ENCODE data around the gene NTHL1.

The NTHL1 gene

GRCh38 chr16:2047330-2048115 is at the start of gene NTHL1, which contains the start of gene TSC2:
Gene NTHL1 (minus strand): TSS chr16:2047834. CDS start chr16:2047823, 11 bp downstream.
Gene TSC2 (plus strand): TSS chr16:2047985. CDS start chr16:2048616, 631 bp downstream.
- CTCF ChIA-PET: interaction anchor here (0.8 to 3.2 kb wide), 5 partner anchors 9 to 107 kb away, joined by 3 to 14 read pairs (median 3); no protein-coding TSS in a partner anchor
- H3K36me3 Mint-ChIP-seq: peaks cover 14% of the 10 kb centered on the region
- no peaks in the 10 kb centered on the region for H3K9me3 Mint-ChIP-seq
- peak; percentile 96 for DNase-seq
- no peaks in the 10 kb centered on the region for H3K27me3 Mint-ChIP-seq
- peaks cover 25% of the 10 kb centered on the region for H3K4me1 Mint-ChIP-seq
- H3K4me3 Mint-ChIP-seq: peak within 1 kb of the TSS; percentile 93
- peak within 1 kb of the TSS; percentile 82 for H3K27ac Mint-ChIP-seq

DNA sequence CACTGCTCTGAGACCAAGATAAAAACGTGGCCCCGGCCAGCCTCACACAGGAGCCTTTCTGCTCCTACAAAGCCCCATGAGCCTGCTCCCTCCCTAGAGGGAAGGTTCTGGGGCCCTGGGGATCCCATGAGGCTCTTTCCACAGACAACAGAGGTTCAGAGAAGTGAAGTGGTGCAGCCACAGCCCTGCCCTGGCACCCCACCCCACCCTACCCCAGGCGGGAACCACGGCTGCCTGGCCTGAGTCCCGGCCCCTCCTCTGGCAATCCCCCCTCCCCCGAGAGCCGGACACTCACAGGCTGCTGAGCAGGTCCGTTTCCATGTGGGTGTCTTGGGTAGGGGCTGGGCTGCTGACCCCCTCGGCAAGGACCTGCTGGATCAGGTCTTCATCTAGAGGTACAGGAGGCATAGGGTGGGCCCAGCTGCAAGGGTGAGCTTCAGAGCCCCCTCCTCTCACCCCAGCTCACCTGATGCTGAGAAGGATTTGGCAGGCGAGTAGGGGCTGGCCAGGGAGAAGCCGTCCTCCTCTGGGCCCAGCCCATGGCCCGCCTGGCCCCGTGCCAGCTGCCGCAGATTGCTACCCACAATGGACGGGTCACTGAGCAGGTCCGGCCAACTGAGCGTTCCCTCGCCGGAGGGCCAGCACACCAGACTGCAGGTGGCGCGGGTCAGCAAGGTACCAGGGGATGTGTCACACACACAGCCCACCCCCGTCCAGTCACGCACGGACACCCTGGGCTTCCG is 49.4 kb upstream of the NTHL1 start:
- Mint-ChIP-seq H3K4me1 (no peaks in the 10 kb centered on the region), H3K36me3 (peaks cover 7% of the 10 kb centered on the region), H3K27ac (no peak overlapping the region), H3K9me3 (no peaks in the 10 kb centered on the region), H3K4me3 (no peak overlapping the region), H3K27me3 (no peaks in the 10 kb centered on the region)
- DNase-seq: no peak
- CTCF ChIA-PET: no interaction called here

DNA sequence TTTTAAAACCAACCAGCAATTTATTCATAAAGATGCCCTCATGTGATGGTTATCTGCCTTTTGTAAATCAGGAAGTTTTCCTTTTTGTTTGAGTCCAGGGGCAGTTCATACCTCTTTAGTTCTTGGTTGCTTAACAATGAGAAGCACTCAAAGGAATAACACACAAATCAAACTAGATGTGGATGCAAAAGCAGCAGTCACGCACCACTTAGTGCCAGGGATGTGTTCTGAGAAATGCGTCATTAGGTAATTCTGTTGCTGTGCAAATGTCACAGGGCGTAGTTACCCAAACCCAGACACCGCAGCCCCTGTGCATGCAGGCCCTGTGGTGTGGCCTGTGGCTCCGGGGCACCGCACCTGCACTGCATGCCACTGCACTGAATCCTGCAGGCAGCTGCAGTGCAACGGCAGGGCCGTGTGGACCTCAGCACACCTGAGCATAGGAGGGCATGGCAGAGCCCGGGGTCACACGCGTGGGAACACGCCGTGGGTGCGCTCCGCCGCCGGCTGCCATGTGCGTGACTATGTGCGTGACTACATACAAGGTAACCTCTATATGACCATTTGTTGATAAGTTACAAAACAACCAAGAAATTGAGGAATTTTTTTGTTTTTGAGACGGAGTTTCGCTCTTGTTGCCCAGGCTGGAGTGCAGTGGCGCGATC is 48.4 kb upstream of the NTHL1 start:
- CTCF ChIA-PET: no interaction called here
- Mint-ChIP-seq H3K4me3 (no peak overlapping the region), H3K9me3 (no peaks in the 10 kb centered on the region), H3K36me3 (peaks cover 2% of the 10 kb centered on the region), H3K4me1 (no peaks in the 10 kb centered on the region), H3K27ac (no peak overlapping the region), H3K27me3 (no peaks in the 10 kb centered on the region)
- no peak for DNase-seq

DNA sequence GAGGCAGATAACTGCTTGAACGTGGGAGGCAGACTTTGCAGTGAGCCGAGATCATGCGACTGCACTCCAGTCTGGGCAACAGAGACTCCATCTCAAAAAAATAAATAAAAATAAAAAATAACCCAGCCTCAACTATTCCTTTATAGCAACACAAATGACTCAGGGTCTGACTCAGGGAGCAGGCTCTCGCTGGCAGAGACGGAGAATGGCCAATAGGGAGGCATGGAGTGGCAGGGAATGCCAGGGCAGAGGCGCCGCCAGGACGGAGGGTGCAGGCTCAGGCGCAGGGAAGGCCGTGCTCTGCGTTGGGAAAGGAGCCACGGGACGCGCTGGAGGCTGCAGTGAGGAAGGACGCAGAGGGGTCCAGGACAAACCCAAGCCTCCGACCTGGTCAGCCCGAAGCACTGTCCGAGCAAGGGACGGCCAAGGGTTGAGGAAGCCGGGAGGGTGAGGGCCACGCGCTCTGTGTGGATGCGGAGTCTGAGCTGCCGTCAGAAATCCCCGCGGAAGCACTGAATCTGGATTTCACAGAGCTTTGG is 47.8 kb upstream of the NTHL1 start:
- no peaks in the 10 kb centered on the region for H3K27me3 Mint-ChIP-seq
- CTCF ChIA-PET: no interaction called here
- no peaks in the 10 kb centered on the region for H3K9me3 Mint-ChIP-seq
- no peak overlapping the region for H3K27ac Mint-ChIP-seq
- no peak for DNase-seq
- H3K4me3 Mint-ChIP-seq: no peak overlapping the region
- peaks cover 5% of the 10 kb centered on the region for H3K36me3 Mint-ChIP-seq
- H3K4me1 Mint-ChIP-seq: no peaks in the 10 kb centered on the region

DNA sequence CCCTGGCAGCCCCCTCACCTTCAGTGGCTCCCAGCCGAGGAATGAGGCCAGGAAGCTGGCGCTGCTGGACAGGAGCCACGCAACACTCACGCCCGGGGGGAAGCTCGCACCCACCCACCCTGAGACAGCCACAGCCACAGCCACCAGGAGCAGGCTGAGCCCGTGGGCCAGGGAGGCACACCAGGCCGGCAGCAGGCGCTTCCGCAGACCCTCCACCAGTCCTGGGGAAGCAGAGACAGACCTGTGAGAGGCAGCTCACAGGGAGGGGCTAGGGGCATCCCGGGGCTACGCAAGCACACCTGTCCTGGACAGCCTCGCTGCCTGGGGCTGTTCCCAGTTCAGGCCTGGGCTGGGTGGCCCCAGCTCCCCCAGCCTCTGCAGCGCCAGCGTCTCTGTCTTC is 46.2 kb upstream of the NTHL1 start:
- no peak for DNase-seq
- H3K9me3 Mint-ChIP-seq: no peaks in the 10 kb centered on the region
- H3K36me3 Mint-ChIP-seq: peaks cover 5% of the 10 kb centered on the region
- H3K27me3 Mint-ChIP-seq: no peaks in the 10 kb centered on the region
- CTCF ChIA-PET: no interaction called here
- no peak overlapping the region for H3K4me3 Mint-ChIP-seq
- H3K4me1 Mint-ChIP-seq: no peaks in the 10 kb centered on the region
- H3K27ac Mint-ChIP-seq: no peak overlapping the region

- no peak overlapping the region for H3K4me3 Mint-ChIP-seq
- H3K9me3 Mint-ChIP-seq: no peaks in the 10 kb centered on the region
- no peak for DNase-seq
- no peak overlapping the region for H3K27ac Mint-ChIP-seq
- H3K4me1 Mint-ChIP-seq: no peaks in the 10 kb centered on the region
- H3K27me3 Mint-ChIP-seq: no peaks in the 10 kb centered on the region
- peaks cover 5% of the 10 kb centered on the region for H3K36me3 Mint-ChIP-seq
- CTCF ChIA-PET: no interaction called here
These were observed 45.2 kb upstream of the NTHL1 start for GRCh38 chr16:2092866-2093265.

GRCh38 chr16:2092256-2092620 is 44.6 kb upstream of the NTHL1 start:
- Mint-ChIP-seq H3K4me3 (no peak overlapping the region), H3K36me3 (peaks cover 8% of the 10 kb centered on the region), H3K9me3 (no peaks in the 10 kb centered on the region), H3K27me3 (no peaks in the 10 kb centered on the region), H3K4me1 (no peaks in the 10 kb centered on the region), H3K27ac (no peak overlapping the region)
- no peak for DNase-seq
- CTCF ChIA-PET: no interaction called here

- CTCF ChIA-PET: no interaction called here
- H3K27me3 Mint-ChIP-seq: no peaks in the 10 kb centered on the region
- no peaks in the 10 kb centered on the region for H3K9me3 Mint-ChIP-seq
- no peaks in the 10 kb centered on the region for H3K4me1 Mint-ChIP-seq
- H3K27ac Mint-ChIP-seq: no peak overlapping the region
- peaks cover 8% of the 10 kb centered on the region for H3K36me3 Mint-ChIP-seq
- no peak overlapping the region for H3K4me3 Mint-ChIP-seq
- no peak for DNase-seq
These were observed 44.1 kb upstream of the NTHL1 start for GRCh38 chr16:2091547-2092255.

- H3K27me3 Mint-ChIP-seq: no peaks in the 10 kb centered on the region
- no peak overlapping the region for H3K27ac Mint-ChIP-seq
- no peaks in the 10 kb centered on the region for H3K9me3 Mint-ChIP-seq
- DNase-seq: no peak
- CTCF ChIA-PET: no interaction called here
- H3K36me3 Mint-ChIP-seq: peaks cover 7% of the 10 kb centered on the region
- no peaks in the 10 kb centered on the region for H3K4me1 Mint-ChIP-seq
- H3K4me3 Mint-ChIP-seq: no peak overlapping the region
These were observed 43.3 kb upstream of the NTHL1 start for GRCh38 chr16:2090777-2091546.

DNA sequence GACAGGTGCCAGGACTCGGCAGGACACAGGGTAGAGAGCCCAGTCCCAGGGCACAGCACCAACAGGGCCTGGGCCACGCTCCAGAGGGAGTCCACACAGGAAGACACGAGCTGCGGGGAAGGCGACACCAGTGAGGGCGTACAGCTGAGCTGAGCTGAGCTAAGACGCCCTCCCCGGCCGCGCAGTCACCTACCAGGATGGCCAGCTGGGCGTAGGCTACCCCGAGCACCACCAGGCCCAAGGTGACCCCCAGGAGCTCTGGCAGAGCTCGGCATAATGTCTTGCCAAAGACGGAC is 42.8 kb upstream of the NTHL1 start:
- Mint-ChIP-seq H3K27me3 (no peaks in the 10 kb centered on the region), H3K4me1 (no peaks in the 10 kb centered on the region), H3K27ac (no peak overlapping the region), H3K36me3 (peaks cover 5% of the 10 kb centered on the region), H3K4me3 (no peak overlapping the region), H3K9me3 (no peaks in the 10 kb centered on the region)
- CTCF ChIA-PET: no interaction called here
- no peak for DNase-seq

- Mint-ChIP-seq H3K4me3 (no peak overlapping the region), H3K9me3 (no peaks in the 10 kb centered on the region)
- CTCF ChIA-PET: no interaction called here
These were observed 42.3 kb upstream of the NTHL1 start for GRCh38 chr16:2089706-2090480.

DNA sequence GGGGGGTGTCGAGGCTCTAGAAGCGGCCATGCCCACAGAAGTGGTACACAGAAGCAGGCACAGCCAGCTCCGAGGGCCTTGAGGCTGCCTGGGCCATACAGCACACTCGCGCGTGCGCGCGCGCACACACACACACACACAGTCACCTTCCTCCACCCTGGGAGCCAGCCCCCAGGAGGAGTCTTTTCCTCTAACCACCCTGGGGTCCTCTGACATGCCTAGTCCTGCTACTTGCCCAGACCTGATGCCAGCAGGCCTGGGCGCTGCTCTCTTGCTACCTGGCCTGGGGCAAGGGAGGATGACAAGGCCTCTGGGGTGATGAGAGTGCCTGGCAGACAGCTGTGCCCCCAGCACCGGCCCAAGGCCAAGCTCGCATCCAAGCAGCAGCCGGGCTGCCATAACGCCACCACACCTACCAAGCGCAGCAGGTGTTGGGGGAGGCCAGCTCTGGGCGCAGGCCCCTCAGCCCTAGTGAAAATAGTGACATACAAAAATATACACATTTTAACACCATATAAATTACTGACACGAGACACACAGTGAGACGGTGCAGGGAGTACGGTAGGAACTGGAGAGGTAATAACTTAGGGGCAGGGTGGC is 41.2 kb upstream of the NTHL1 start:
- no peak overlapping the region for H3K4me3 Mint-ChIP-seq
- H3K36me3 Mint-ChIP-seq: peaks cover 5% of the 10 kb centered on the region
- no peaks in the 10 kb centered on the region for H3K27me3 Mint-ChIP-seq
- DNase-seq: no peak
- H3K9me3 Mint-ChIP-seq: no peaks in the 10 kb centered on the region
- H3K27ac Mint-ChIP-seq: no peak overlapping the region
- H3K4me1 Mint-ChIP-seq: no peaks in the 10 kb centered on the region
- CTCF ChIA-PET: no interaction called here

More at GRCh38 chr16:2089706-2090480, 42.3 kb upstream of the NTHL1 start:
- H3K27ac Mint-ChIP-seq: no peak overlapping the region
- no peaks in the 10 kb centered on the region for H3K4me1 Mint-ChIP-seq
- no peaks in the 10 kb centered on the region for H3K27me3 Mint-ChIP-seq
- DNase-seq: no peak
- H3K36me3 Mint-ChIP-seq: peaks cover 5% of the 10 kb centered on the region

Measured in activated naive CD4-positive, alpha-beta T cell treated with anti-CD3 and anti-CD28 coated beads, Interleukin-2, amount 10 ng/mL, durations not matched to agents 7 days and 5 days (primary cell).